Suprapubic skin (tissue), 4 donors: ENCODE results near the gene TCF3. TPM values are rescaled to one million over a fixed set of nuclear protein-coding genes. Genes with fewer than 3 reads are reported as not detected.

Source experiments
- DNase-seq, 2 donors: peaks; one replicate each; pipeline ENCODE4 v3.0.0-alpha.2; 2019; ENCODE audit warnings: low spot score in 2 of 2
- H3K27ac ChIP-seq: fragments of 200-600 bp; sonication (generic); one replicate; pipeline ENCODE4 v1.5.1; 2019
- H3K27me3 ChIP-seq: fragments of 200-600 bp; sonication (generic); one replicate; pipeline ENCODE4 v1.5.1; 2019
- H3K36me3 ChIP-seq: fragments of 200-600 bp; sonication (generic); one replicate; pipeline ENCODE4 v1.5.1; 2019
- H3K4me1 ChIP-seq: fragments of 200-600 bp; sonication (generic); one replicate; pipeline ENCODE4 v1.5.1; 2019
- H3K4me3 ChIP-seq: fragments of 200-600 bp; sonication (generic); one replicate; pipeline ENCODE4 v1.5.1; 2019; ENCODE audit warnings: mild to moderate bottlenecking
- H3K9me3 ChIP-seq: fragments of 200-600 bp; sonication (generic); one replicate; pipeline ENCODE4 v1.5.1; 2019
- CTCF ChIP-seq, 2 donors: fragments of 200-600 bp in 1 of 2; fragments of 450-650 bp in 1 of 2; sonication (generic) in 1 of 2; IDR thresholded peaks; one replicate each; pipeline ENCODE4 v1.5.1; 2016 to 2019; ENCODE audit warnings: antibody characterized with exemption in 2 of 2, mild to moderate bottlenecking in 1 of 2, moderate library complexity in 1 of 2
- EP300 ChIP-seq: sonication (generic); formaldehyde crosslinking; IDR thresholded peaks from one replicate; pipeline ENCODE4 v1.6.1; 2017; ENCODE audit warnings: antibody characterized with exemption
- POLR2A ChIP-seq, 2 donors: fragments of 450-650 bp; IDR thresholded peaks; one replicate each; pipeline ENCODE4 v1.6.1; 2017; ENCODE audit warnings: antibody characterized with exemption in 2 of 2, mild to moderate bottlenecking in 2 of 2, moderate library complexity in 2 of 2
- POLR2AphosphoS5 ChIP-seq, 3 donors: sonication (generic); formaldehyde crosslinking; IDR thresholded peaks; one replicate each; pipeline ENCODE4 v1.6.1; 2017; ENCODE audit warnings: antibody characterized with exemption in 3 of 3
- WGBS: methylation state at CpG from one replicate; pipeline ENCODE4 v1.1.5; 2018; 5-methylcytosine and 5-hydroxymethylcytosine counted together
- total RNA-seq, 4 donors: library from RNA; depleted of rRNA; stranded (reverse); fragments of >200 nt; gene quantifications; one replicate each; pipeline ENCODE4 v1.1.0, GENCODE V29; 2016

Gene TCF3
- total RNA-seq, 4 donors from 2014 or later, result 57.2 to 80.9 (median 68.7) TPM

- H3K36me3 ChIP-seq, result no peaks in the 10 kb centered on the region
- DNase-seq, result no peak
- peaks cover 75% of the 10 kb centered on the region for H3K27me3 ChIP-seq
- no peak overlapping the region for H3K27ac ChIP-seq
- 65% methylated on average over 6 of the region's 10 CpGs for WGBS
- no peaks in the 10 kb centered on the region for H3K4me1 ChIP-seq
- H3K4me3 ChIP-seq, result no peak overlapping the region
- H3K9me3 ChIP-seq, result no peaks in the 10 kb centered on the region
- TF ChIP-seq POLR2AphosphoS5 (IDR thresholded peaks at IDR 0.05), result no peak
- TF ChIP-seq CTCF (IDR thresholded peaks at IDR 0.05), result no peak
- TF ChIP-seq EP300, result no peak
- no peak for TF ChIP-seq POLR2A (IDR thresholded peaks at IDR 0.05)
Measured at GRCh38 chr19:1684573-1684912, 32.1 kb upstream of the TCF3 start.

GRCh38 chr19:1683869-1684572 is 31.6 kb upstream of the TCF3 start:
- H3K27me3 ChIP-seq, result peaks cover 77% of the 10 kb centered on the region
- WGBS, result 77% methylated on average over 15 of the region's 19 CpGs

GRCh38 chr19:1680976-1681375 is 28.6 kb upstream of the TCF3 start:
- H3K36me3 ChIP-seq, result no peaks in the 10 kb centered on the region
- 85% methylated on average over 9 of the region's 12 CpGs for WGBS
- no peak for DNase-seq
- TF ChIP-seq POLR2AphosphoS5 (IDR thresholded peaks at IDR 0.05) (no peak), POLR2A (IDR thresholded peaks at IDR 0.05) (no peak), EP300 (no peak), CTCF (IDR thresholded peaks at IDR 0.05) (no peak)
- H3K9me3 ChIP-seq, result no peaks in the 10 kb centered on the region
- peaks cover under 1% of the 10 kb centered on the region for H3K4me1 ChIP-seq
- H3K27me3 ChIP-seq, result peaks cover 80% of the 10 kb centered on the region
- H3K27ac ChIP-seq, result no peak overlapping the region
- no peak overlapping the region for H3K4me3 ChIP-seq

More at GRCh38 chr19:1683869-1684572, 31.6 kb upstream of the TCF3 start:
- DNase-seq, result no peak
- Histone ChIP-seq H3K27ac (no peak overlapping the region), H3K4me1 (no peaks in the 10 kb centered on the region), H3K9me3 (no peaks in the 10 kb centered on the region), H3K36me3 (no peaks in the 10 kb centered on the region), H3K4me3 (no peak overlapping the region)
- no peak for TF ChIP-seq EP300

- no peak for TF ChIP-seq POLR2A (IDR thresholded peaks at IDR 0.05)
- TF ChIP-seq EP300, result no peak
- TF ChIP-seq POLR2AphosphoS5 (IDR thresholded peaks at IDR 0.05), result no peak
- WGBS, result 92% methylated on average over 2 of the region's 2 CpGs
- H3K36me3 ChIP-seq, result no peaks in the 10 kb centered on the region
- no peak overlapping the region for H3K4me3 ChIP-seq
- no peaks in the 10 kb centered on the region for H3K9me3 ChIP-seq
- H3K4me1 ChIP-seq, result peaks cover 5% of the 10 kb centered on the region
- DNase-seq, result no peak
- H3K27me3 ChIP-seq, result peaks cover 81% of the 10 kb centered on the region
- no peak overlapping the region for H3K27ac ChIP-seq
Measured at GRCh38 chr19:1678073-1678472, 25.7 kb upstream of the TCF3 start.

GRCh38 chr19:1676351-1677266 is 24.2 kb upstream of the TCF3 start:
- WGBS, result 52% methylated on average over 17 of the region's 27 CpGs
- no peak for DNase-seq
- no peaks in the 10 kb centered on the region for H3K9me3 ChIP-seq
- H3K27ac ChIP-seq, result no peak overlapping the region
- peaks cover 13% of the 10 kb centered on the region for H3K4me1 ChIP-seq
- H3K4me3 ChIP-seq, result no peak overlapping the region
- TF ChIP-seq EP300, result no peak
- TF ChIP-seq POLR2AphosphoS5 (IDR thresholded peaks at IDR 0.05), result no peak
- TF ChIP-seq CTCF (IDR thresholded peaks at IDR 0.05), result no peak
- TF ChIP-seq POLR2A (IDR thresholded peaks at IDR 0.05), result no peak
- H3K27me3 ChIP-seq, result peaks cover 83% of the 10 kb centered on the region
- H3K36me3 ChIP-seq, result no peaks in the 10 kb centered on the region

- TF ChIP-seq CTCF (IDR thresholded peaks at IDR 0.05), result no peak
- TF ChIP-seq POLR2A (IDR thresholded peaks at IDR 0.05), result no peak
- no peak for TF ChIP-seq EP300
- no peak for TF ChIP-seq POLR2AphosphoS5 (IDR thresholded peaks at IDR 0.05)
- DNase-seq, result no peak
- 18% methylated on average over 18 of the region's 62 CpGs for WGBS
- peaks cover 91% of the 10 kb centered on the region for H3K27me3 ChIP-seq
- no peak overlapping the region for H3K4me3 ChIP-seq
- H3K36me3 ChIP-seq, result no peaks in the 10 kb centered on the region
- H3K27ac ChIP-seq, result no peak overlapping the region
- H3K4me1 ChIP-seq, result peaks cover 13% of the 10 kb centered on the region
- no peaks in the 10 kb centered on the region for H3K9me3 ChIP-seq
Measured at GRCh38 chr19:1675633-1676350, 23.4 kb upstream of the TCF3 start.
